ENCODE measurements around the gene GFOD2.

The GFOD2 gene

GRCh38 chr16:67668495-67669157, 50.5 kb downstream of the GFOD2 start:
- DNase-seq = no peak

- DNase-seq = no peak
These were observed 51.2 kb downstream of the GFOD2 start for GRCh38 chr16:67667817-67668494.

- no peak for DNase-seq
These were observed 51.7 kb downstream of the GFOD2 start for GRCh38 chr16:67667453-67667816.

- DNase-seq = peak; percentile 43
These were observed 52.3 kb downstream of the GFOD2 start, which contains the start of the genes C16orf86 and ENKD1 for GRCh38 chr16:67666559-67667452. Gene C16orf86, plus strand, starts transcription at chr16:67666814. Its CDS starts 157 bp downstream, at chr16:67666971. Gene ENKD1, minus strand, starts transcription at chr16:67666750. Its CDS starts 308 bp downstream, at chr16:67666442.

GRCh38 chr16:67666032-67666551, 53.0 kb downstream of the GFOD2 start:
- no peak for DNase-seq

- no peak for DNase-seq
These were observed 53.5 kb downstream of the GFOD2 start for GRCh38 chr16:67665598-67665997.

- no peak for DNase-seq
These were observed 54.2 kb downstream of the GFOD2 start for GRCh38 chr16:67664871-67665270.

- DNase-seq = no peak
These were observed 54.9 kb downstream of the GFOD2 start for GRCh38 chr16:67664258-67664657.

GRCh38 chr16:67663877-67664222, 55.3 kb downstream of the GFOD2 start:
- no peak for DNase-seq

GRCh38 chr16:67663151-67663876, 55.8 kb downstream of the GFOD2 start:
- DNase-seq = no peak

GRCh38 chr16:67662653-67663010, 56.5 kb downstream of the GFOD2 start:
- DNase-seq = no peak

GRCh38 chr16:67661886-67662652, 57.0 kb downstream of the GFOD2 start:
- DNase-seq = no peak

- DNase-seq = no peak
These were observed 57.9 kb downstream of the GFOD2 start for GRCh38 chr16:67661101-67661761.

GRCh38 chr16:67660564-67661028, 58.5 kb downstream of the GFOD2 start, which contains the start of gene PARD6A:
Gene PARD6A, plus strand, starts transcription at chr16:67660960. Its CDS starts 79 bp downstream, at chr16:67661039.
- DNase-seq = peak; percentile 91

GRCh38 chr16:67659675-67660563, 59.2 kb downstream of the GFOD2 start, which contains the start of gene ACD:
Gene ACD, minus strand, starts transcription at chr16:67660260. Its CDS starts 40 bp downstream, at chr16:67660220.
- peak; percentile 74 for DNase-seq

- no peak for DNase-seq
These were observed 60.1 kb downstream of the GFOD2 start for GRCh38 chr16:67658849-67659674.

- no peak for DNase-seq
These were observed 61.2 kb downstream of the GFOD2 start for GRCh38 chr16:67657751-67658518.

GRCh38 chr16:67657017-67657608, 62.0 kb downstream of the GFOD2 start:
- no peak for DNase-seq
